ENCODE measurements around the gene NEU4.
"Not testable (repeated sequence)": the region's sequence is repeated elsewhere in the genome, so short reads cannot be mapped to it uniquely, and the experiment has no call there.

NEU4 gene

DNA sequence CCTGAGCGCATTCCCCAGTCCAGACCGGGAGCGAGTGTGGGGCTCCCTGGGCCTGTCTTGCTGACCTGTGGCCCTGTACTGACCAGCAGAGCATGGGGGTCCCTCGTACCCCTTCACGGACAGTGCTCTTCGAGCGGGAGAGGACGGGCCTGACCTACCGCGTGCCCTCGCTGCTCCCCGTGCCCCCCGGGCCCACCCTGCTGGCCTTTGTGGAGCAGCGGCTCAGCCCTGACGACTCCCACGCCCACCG is 5.3 kb downstream of the NEU4 start:
- DNase-seq (ENCODE audit: low spot score) = no peak

DNA sequence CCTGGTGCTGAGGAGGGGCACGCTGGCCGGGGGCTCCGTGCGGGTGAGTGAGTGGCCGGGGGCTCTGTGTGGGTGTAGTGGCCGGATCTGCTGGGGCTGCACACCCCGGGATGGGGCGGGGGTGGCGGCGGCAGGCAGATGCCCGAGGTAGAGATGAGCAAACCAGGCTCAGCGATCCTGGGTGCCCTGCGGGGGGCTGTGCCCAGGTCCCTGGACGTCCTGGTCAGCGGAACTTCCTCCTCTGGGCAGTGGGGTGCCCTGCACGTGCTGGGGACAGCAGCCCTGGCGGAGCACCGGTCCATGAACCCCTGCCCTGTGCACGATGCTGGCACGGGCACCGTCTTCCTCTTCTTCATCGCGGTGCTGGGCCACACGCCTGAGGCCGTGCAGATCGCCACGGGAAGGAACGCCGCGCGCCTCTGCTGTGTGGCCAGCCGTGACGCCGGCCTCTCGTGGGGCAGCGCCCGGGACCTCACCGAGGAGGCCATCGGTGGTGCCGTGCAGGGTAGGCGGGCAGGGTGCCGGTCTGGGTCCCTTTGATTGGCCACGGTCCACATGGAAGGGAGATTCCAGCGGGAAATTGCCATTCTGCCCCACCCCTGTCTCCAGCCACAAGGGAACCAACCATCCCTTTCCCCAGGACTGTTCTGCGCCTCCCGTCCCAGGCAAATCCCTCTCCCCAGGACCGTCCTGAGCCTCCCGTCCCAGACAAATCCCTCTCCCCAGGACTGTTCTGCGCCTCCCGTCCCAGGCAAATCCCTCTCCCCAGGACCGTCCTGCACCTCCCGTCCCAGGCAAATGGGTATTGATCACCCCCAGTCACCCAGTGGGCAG is 5.9 kb downstream of the NEU4 start:
- no peak for DNase-seq (ENCODE audit: low spot score)

DNA sequence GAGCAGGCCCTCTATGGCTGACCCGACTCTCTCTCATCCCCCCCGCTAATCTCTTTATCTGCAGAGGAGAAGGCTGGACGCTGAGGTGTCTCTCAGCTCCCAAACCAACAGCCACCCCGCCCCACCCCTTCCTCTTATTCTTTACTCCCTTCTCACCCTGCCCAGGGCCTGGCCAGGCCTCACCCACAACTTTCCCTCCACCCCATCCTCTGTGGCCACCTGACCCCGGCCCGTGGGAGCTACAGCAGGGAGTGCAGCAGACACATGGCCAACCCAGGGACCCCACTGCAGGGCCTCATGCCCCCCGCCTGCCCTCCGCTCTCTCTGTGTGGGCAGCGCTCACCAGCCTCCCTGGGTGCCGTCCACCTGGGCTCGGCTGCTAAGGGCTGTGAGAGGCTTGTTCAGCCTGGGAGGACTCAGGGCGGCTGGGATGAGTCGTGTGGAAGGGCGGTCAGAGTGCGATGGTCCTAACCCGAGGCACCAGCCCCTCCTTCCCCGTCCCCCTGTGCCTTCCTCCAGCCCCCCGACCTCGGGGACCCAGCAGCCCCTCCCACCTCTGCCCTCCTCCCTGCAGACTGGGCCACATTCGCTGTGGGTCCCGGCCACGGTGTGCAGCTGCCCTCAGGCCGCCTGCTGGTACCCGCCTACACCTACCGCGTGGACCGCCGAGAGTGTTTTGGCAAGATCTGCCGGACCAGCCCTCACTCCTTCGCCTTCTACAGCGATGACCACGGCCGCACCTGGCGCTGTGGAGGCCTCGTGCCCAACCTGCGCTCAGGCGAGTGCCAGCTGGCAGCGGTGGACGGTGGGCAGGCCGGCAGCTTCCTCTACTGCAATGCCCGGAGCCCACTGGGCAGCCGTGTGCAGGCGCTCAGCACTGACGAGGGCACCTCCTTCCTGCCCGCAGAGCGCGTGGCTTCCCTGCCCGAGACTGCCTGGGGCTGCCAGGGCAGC is 6.8 kb downstream of the NEU4 start:
- DNase-seq (ENCODE audit: low spot score) = no peak

DNA sequence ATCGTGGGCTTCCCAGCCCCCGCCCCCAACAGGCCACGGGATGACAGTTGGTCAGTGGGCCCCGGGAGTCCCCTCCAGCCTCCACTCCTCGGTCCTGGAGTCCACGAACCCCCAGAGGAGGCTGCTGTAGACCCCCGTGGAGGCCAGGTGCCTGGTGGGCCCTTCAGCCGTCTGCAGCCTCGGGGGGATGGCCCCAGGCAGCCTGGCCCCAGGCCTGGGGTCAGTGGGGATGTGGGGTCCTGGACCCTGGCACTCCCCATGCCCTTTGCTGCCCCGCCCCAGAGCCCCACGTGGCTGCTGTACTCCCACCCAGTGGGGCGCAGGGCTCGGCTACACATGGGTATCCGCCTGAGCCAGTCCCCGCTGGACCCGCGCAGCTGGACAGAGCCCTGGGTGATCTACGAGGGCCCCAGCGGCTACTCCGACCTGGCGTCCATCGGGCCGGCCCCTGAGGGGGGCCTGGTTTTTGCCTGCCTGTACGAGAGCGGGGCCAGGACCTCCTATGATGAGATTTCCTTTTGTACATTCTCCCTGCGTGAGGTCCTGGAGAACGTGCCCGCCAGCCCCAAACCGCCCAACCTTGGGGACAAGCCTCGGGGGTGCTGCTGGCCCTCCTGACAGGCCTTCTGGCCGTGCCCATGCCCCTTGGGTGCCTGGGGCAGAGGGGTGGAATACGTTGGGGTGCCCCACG is 7.6 kb downstream of the NEU4 start:
- DNase-seq (ENCODE audit: low spot score) = no peak

DNA sequence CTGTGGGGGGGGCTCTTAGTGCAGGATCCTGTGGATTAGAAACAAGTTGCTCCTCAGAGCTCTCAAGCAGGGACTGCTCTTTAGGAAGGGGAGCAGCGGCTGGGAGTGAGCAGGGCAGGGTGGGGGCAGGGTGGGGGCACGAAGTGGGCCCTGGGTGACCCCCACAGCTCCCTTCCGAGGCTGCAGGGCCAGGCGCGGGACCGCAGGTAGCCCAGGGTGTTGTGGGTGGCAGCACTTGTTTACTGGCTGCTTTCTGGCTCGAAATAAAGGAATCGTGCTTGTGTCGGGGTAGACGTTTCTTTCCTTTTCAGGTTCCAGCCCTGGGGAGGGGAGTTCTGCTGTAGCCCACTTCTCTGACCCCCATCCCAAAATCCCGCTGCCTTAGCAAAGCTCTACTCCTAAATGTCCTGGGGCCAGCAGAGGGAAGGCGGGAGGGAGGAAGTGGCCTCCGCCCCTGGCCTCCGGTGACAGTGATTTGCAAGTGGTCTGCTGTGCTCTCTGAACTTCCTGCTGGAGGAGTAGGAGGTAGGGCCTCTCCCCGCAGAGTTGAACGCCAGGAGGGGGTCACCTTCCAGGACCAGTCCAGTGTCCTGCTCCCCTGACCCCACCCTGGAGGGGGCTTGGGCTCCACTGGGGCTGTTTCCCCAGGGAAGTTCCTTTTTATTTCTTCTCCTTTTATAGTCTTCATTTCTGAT is 8.3 kb downstream of the NEU4 start:
- DNase-seq (ENCODE audit: low spot score) = no peak

DNA sequence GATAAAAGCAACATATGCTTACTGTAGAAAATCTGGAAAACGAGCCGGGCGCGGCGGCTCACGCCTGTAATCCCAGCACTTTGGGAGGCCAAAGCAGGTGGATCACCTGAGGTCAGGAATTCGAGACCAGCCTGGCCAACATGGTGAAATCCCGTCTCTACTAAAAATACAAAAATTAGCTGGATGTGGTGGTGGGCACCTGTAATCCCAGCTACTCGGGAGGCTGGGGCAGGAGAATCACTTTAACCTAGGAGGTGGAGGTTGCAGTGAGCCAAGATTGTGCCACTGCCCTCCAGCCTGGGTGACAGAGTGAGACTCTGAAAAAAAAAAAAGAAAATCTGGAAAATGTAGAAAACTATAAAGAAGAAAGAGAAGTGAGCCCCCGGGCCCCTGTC is 8.8 kb downstream of the NEU4 start:
- DNase-seq (ENCODE audit: low spot score) = not testable (repeated sequence)

DNA sequence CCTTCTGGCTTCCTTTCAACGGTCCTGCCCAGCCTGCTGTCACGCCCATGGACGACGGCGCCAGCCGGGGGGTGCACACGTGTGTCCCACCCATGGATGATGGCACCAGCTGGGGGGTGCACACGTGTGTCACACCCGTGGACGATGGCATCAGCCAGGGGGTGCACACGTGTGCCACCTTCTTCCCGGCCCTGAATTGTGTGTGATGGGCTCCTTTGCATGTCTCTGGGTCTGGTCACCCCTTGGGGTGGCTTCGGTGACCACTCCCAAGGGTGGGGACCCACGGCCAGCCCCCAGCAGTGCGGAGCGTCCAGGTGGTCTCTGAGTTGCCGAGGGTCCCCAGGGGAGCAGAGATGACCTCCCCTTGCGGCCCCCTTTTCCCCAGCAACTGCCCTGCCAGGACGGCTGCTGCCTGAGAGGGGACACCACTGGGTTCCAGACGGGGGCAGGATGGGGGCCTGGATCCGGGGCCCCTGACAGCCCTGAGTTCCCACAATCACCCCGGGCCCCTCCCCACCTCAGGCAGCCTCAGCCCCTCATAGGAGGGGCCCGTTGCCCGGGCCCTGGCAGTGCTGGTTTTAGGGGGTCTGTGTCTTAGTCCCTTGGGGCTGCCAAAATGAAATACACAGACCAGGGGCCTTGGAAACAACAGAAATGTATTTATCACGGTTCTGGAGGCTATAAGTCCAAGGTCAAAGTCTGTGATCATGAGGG is 9.4 kb downstream of the NEU4 start:
- no peak for DNase-seq (ENCODE audit: low spot score)

DNA sequence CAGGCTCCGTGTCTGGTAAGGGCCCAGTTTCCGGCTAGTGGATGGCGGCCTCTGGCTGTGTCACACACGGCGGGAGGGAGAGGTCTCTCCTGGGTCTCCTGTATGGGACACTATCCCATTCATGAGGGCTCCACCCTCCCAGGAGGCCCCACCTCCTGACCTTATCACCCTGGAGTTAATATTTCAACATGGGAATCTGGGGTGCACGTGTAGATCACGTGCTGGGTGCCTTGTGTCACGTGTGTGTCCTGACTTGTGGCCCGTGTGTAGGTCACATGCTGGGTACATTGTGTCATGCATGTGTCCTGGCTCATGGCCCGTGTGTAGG is 9.9 kb downstream of the NEU4 start:
- no peak for DNase-seq (ENCODE audit: low spot score)

DNA sequence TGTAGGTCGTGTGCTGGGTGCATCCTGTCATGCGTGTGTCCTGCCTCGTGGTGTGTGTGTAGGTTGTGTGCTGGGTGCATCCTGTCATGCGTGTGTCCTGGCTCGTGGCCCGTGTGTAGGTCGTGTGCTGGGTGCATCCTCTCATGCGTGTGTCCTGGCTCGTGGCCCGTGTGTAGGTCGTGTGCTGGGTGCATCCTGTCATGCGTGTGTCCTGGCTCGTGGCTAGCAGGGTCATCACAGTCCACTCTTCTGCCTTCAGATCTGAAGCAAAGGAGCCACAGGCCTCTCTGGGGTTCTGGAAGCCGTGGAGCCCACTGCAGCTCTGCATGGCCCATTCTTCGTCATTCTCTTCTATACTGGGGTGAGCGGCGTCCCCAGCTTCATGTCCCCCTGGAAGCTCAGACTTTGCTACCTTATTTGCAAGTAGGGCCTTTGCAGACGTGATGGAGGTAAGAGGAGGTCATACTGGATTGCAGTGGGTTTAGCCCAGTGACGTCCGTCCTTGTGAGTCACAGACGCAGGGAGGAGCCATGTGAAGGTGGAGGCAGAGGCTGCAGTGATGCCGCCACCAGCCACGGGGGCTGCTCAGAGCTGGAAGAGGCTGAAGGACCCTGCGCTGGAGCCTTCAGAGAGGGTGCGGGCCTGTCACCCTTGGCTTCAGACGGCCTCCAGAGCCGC is 11.1 kb downstream of the NEU4 start:
- not testable (repeated sequence) for DNase-seq (ENCODE audit: low spot score)

DNA sequence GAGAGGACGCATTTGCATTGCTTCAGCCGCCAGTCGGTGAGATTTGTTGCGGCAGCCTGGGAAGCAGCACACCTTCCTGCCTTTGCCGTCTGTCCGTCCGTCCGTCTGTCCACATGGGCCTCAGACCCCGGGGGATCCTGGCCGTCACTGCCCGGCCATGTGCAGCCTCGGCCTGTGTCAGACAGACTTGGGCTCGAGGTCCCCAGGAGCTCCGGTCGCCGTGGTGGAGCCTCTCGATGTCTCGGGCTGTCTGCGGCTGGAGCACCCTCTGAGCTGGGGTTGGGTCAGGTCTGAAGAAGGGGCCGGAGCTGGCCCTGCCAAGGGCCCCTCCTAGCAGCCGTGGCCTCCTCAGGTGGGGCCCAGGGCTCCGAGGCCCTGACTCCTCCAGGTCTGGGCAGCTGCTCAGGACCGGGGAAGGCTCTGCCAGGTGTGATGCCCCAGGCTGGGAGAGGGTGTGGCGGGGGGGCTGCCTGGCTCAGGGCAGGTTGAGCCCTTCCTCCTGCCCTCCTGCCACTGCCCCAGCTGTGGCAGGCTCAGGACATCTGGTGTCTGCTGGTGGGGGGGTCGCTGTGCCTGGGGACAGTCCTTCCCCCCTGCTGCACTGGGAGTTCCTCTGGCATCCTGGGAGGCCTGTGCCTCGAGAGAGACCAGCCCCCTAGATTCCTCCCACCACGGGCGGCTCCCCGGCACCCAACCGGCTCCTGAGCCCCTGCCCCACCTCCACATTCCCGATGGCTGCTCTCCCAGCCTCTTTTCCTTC is 11.8 kb downstream of the NEU4 start:
- DNase-seq (ENCODE audit: low spot score) = no peak

DNA sequence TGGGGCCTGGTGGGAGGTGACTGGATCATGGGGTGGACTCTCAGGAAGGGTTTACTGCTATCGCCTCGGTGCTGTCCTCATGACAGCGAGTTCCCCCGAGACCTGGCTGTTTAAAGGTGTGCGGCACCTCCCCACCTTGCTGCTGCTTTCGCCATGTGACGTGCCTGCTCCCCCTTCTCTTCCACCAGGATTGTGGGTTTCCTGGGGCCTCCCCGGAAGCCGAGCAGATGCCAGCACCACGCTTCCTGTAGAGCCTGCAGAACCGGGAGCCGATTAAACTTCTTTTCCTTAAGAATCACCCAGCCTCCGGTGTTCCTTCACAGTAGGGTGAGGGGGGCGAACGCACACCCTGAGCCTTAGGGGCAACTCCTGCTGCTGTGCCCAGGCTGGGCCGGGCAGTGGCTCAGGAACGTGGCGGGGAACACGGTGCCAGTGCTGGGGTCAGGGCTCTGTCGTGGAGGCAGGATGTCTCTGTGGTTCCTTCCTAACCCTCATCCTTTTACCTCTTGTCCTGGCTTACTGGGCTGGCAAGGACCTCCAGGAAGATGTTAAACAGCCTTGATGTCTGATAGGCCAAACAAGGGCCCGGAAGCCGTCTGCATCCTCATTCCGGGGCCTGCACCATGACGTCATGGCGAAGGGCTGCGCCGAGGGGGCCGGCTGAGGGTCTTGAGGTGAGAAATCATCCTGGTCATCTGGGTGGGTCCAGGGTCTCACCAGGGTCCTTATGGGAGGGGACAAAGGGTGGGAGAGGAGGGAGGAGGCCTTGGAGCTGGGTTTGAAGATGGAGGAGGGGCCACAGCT is 12.7 kb downstream of the NEU4 start:
- DNase-seq (ENCODE audit: low spot score) = no peak

DNA sequence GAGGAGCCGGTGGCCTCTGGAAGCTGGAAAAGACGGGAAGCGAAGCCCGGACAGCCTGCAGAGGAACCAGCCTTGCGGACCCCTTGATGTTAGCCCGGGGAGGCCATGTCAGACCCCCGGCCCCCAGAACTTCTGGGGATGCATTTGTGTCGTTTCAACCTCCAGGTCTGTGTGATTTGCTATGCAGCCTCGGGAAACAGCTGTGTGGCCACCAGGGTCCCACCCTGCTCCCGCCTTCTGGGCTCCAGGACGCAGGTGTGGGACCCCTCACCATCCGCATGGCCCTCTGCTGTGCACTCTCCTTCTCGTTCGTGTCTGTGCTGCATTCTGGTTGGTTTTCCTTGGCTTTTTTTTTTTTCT is 13.3 kb downstream of the NEU4 start:
- DNase-seq (ENCODE audit: low spot score) = no peak

DNA sequence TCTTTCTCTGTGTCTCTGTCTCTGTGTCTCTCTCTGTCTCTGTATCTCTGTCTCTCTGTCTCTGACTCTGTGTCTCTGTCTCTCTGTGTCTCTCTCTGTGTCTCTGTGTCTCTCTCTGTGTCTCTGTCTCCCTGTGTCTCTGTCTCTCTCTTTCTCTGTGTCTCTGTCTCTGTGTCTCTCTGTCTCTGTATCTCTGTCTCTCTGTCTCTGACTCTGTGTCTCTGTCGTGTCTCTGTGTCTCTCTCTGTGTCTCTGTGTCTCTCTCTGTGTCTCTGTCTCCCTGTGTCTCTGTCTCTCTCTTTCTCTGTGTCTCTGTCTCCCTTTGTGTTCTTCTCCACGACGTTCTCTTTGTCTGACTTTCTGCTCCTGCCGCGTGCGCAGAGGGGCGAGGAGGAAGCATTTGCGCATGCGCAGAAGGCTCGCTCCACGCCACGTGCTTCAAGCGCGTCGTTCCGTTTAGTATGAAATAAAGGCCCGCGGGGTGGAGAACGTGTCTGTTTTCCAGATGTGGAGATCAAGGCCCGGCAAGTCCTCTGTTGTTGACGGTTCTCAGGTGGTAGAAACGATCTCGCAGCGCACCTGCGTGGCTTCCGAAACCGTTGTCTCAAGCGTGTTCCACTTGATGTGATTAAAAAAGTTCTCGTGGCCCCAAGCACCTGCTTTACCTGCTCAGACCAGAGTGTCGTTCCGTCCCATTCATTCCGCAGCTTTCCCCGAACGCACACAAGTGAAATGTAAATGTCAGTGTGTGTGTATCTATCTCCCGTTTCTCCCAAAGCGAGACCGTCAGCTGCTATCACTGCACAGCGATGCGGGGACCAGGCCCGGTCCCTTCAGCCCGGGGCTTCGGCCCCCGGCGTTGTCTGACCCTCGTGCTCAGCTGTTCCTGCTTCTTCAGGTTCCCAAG is 14.8 kb downstream of the NEU4 start:
- not testable (repeated sequence) for DNase-seq (ENCODE audit: low spot score)

DNA sequence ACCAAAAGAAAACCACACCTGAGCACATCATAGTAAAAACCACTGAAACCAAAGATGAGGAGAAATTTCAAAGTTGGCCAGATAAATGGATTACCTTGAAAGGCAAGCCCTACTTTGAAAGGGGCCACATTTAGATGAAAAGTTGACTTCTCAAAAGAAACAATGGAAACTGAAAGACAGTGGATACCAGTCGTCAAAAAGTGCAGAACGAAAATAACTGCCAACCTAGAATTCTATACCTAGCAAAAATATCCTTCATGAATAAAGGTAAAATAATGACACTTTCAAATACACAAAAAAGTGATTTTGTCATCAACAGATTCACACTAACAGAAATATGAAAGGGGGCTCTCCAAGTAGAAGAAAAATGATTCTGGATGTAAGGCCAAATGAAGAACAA is 18.4 kb downstream of the NEU4 start:
- no peak for DNase-seq (ENCODE audit: low spot score)

DNA sequence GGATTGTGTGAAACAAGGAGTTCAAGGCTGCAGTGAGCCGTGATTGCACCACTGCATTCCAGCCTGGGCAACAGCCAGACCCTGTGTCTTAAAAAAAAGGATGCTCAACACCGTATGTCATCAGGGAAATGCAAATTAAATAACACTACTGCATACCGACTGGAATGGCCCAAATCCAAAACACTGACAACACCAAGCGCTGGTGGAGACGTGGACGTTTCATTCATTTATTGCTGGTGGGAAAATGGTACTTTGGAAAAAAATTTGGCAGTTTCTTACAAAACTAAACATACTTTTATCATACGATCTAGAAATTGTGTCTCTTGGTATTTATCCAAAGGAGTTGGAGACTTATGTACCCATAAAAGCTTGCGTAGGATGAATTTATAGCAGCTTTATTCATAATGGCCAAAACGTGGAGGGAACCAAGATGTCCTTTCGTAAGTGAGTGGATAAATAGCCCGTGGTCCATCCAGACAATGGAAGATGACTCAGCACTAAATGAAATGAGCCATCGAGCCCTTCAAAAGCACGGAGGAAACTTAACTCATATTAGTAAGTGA is 24.2 kb downstream of the NEU4 start:
- DNase-seq (ENCODE audit: low spot score) = no peak

DNA sequence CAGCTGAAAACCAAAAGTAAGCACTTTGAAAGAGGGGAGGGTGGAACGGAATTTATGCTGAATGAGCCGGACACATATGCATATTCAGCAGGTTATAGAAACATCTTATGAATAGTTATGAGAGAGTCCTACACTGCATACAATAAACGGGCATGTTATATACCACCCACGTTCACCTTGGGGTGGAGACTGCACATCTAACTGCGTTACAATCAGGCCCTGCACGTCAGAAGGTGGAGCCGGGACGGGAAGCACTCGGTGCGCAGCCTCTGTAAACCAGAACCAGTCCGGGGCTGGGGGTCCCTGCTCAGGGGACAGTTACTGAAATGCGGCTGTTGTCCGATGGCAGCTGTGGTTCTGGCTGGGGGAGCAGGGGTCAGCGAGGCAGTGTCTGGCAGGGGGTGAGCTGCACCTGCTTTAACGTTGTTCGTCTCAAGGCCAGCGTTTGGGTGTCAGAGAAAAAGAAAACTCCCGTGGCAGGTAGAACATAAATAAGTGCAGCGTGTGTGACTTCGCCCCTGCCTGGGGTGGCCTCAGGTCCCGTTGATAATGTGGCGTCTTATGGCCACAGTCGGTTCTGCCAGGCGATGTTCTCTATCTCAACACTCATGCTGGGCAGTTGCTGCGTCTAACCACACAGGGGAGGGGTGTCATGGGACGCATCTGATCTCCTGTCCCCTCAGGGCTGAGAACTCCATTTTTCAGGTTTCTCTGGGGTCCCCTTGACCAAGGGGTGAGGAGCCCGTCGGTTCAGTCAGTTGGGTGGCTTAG is 24.9 kb downstream of the NEU4 start:
- DNase-seq (ENCODE audit: low spot score) = not testable (repeated sequence)

DNA sequence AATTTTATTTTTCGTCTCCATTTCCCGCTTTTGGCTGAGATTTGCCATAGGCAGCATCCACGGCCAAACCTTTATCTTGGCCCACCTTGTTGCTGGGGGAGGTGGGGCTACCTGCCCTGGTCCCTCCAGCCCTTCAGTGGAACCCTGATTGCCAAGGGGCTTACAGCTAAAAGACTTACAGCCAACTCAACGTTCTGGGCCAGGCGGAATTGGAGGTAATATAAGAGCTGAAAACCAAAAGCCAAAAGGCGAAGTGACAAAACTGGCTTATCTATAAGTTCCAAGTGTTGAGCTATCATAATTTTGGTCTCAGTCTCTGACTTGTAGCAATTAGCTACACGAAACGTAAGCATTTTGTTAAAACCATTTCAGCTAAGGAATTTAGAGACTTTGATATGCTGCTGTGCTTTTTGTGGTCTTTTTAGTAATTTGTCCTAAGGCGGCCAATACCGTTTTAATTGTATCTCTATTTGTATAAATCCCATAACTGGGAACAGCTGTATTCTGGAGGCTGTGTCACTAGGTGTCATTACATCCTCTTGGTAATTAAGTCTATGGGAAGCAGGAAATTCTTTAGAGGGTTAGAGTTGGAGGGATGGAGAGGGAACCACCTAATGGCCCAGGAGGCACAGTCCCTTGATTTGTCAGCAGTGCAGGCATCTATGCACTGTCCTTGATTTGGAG is 25.7 kb downstream of the NEU4 start:
- no peak for DNase-seq (ENCODE audit: low spot score)
